ENCODE results near the gene ATF5.

ATF5 gene

DNA sequence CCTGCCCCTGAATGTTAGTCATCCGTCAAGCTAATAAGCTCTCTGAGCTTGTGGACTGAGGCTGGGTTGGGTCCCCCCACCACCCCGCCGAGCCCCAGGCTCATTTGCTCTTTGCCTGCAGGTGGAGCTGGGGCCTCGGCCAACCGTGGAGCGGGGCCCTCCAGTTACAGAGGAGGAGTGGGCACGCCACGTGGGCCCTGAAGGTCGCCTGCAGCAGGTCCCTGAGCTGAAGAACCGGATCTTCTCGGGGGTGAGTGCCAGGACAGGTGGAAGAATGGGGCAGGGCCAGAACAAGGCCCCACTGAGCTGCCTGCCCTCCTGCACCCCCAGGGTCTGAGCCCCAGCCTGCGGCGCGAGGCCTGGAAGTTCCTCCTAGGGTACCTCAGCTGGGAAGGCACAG, 46.4 kb upstream of the ATF5 start:
- TF ChIP-seq, protein P1, sequence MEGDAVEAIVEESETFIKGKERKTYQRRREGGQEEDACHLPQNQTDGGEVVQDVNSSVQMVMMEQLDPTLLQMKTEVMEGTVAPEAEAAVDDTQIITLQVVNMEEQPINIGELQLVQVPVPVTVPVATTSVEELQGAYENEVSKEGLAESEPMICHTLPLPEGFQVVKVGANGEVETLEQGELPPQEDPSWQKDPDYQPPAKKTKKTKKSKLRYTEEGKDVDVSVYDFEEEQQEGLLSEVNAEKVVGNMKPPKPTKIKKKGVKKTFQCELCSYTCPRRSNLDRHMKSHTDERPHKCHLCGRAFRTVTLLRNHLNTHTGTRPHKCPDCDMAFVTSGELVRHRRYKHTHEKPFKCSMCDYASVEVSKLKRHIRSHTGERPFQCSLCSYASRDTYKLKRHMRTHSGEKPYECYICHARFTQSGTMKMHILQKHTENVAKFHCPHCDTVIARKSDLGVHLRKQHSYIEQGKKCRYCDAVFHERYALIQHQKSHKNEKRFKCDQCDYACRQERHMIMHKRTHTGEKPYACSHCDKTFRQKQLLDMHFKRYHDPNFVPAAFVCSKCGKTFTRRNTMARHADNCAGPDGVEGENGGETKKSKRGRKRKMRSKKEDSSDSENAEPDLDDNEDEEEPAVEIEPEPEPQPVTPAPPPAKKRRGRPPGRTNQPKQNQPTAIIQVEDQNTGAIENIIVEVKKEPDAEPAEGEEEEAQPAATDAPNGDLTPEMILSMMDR (IDR thresholded peaks at IDR 0.05; ENCODE audit: insufficient read depth, low read length, missing control alignments) = no peak
- no peak for DNase-seq (ENCODE audit: low read depth, low spot score)
- no peak overlapping the region for H3K4me3 ChIP-seq (ENCODE audit: low read depth, low read length)
- POLR2A ChIA-PET = no interaction called here
- CTCF ChIA-PET = interaction anchor here (1.3 to 1.9 kb wide), 2 partner anchors 8 to 10 kb away, joined by 4 to 6 read pairs; no protein-coding TSS in a partner anchor

GRCh38 chr19:49883094-49883493, 45.9 kb upstream of the ATF5 start:
- TF ChIP-seq, protein P1 (IDR thresholded peaks at IDR 0.05; ENCODE audit: insufficient read depth, low read length, missing control alignments) = no peak
- DNase-seq (ENCODE audit: low read depth, low spot score) = no peak
- ChIA-PET POLR2A (no interaction called here), CTCF (interaction anchor here (1.3 to 1.9 kb wide), 2 partner anchors 7 to 10 kb away, joined by 4 to 6 read pairs; no protein-coding TSS in a partner anchor)
- no peak overlapping the region for H3K4me3 ChIP-seq (ENCODE audit: low read depth, low read length)

DNA sequence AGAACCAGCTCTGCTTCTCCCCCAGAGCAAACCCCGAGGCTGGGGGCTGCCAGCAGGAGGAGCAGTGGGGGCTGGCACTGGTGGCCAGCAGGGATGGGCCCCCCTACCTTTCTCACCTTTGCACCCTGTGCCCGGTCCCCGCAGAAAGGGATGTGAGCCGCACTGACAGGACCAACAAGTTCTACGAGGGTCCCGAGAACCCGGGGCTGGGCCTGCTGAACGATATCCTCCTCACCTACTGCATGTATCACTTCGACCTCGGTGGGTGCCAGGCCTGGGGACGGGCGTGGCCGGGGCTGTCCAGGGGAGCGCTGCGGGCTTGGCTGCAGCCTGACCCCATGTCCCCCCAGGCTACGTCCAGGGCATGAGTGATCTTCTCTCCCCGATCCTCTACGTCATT, 44.9 kb upstream of the ATF5 start:
- no peak overlapping the region for H3K4me3 ChIP-seq (ENCODE audit: low read depth, low read length)
- POLR2A ChIA-PET = no interaction called here
- no peak for DNase-seq (ENCODE audit: low read depth, low spot score)
- TF ChIP-seq, protein P1 (IDR thresholded peaks at IDR 0.05; ENCODE audit: insufficient read depth, low read length, missing control alignments) = no peak
- CTCF ChIA-PET = interaction anchor here (0.8 kb wide), 1 partner anchor 11 kb away, joined by 3 read pairs; no protein-coding TSS in a partner anchor

DNA sequence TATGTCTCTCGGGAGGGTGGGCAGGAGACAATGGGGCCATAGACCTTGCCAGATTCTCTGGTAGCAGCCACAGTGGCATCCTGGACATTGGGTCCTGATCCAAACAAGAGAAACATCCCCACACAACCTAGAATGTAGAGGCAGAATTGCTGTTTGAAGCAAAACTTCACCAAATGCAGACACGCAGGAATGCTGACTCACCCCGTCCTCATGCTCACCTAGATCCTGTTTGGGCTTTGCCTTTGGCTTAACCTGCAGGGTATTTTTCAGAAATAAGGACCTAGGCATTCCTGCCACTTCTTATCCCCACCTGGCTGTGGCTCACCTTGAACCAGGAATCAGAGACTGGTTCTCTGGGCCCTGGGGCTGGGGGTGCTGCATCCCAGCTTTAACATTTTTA, 44.2 kb upstream of the ATF5 start:
- DNase-seq (ENCODE audit: low read depth, low spot score) = no peak
- TF ChIP-seq, protein P1 (IDR thresholded peaks at IDR 0.05; ENCODE audit: insufficient read depth, low read length, missing control alignments) = no peak
- H3K4me3 ChIP-seq (ENCODE audit: low read depth, low read length) = no peak overlapping the region
- ChIA-PET POLR2A (no interaction called here), CTCF (no interaction called here)

DNA sequence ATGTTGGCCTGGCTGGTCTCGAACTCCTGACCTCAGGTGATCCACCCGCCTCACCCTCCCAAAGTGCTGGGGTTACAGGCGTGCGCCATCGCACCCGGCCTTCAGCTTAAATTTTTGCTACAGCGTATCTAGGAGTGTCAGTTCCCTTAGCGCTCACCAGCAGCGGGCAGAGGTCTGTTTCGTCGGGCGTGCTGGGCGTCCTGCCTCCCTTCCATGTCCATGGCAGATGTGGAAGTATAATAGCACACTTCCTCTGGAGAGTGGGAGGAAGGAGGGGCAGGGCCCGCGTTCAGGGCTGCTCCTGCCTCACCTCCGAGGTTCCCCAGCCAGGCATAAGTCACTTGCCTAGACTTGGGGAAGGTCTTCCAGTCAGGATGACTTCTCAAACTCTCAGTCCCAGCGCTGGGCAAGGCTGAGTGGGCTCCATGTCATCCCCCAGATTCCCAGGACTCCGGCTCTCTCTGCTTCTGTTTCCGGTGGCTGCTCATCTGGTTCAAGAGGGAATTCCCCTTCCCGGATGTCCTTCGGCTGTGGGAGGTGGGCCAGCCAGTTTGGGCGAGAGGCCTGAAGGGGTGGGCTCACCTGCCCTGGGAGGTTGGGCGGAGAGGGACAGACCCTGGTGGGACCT, 41.9 kb upstream of the ATF5 start:
- no peak for DNase-seq (ENCODE audit: low read depth, low spot score)
- POLR2A ChIA-PET = no interaction called here
- CTCF ChIA-PET = no interaction called here
- no peak overlapping the region for H3K4me3 ChIP-seq (ENCODE audit: low read depth, low read length)
- TF ChIP-seq, protein P1 (IDR thresholded peaks at IDR 0.05; ENCODE audit: insufficient read depth, low read length, missing control alignments) = no peak

DNA sequence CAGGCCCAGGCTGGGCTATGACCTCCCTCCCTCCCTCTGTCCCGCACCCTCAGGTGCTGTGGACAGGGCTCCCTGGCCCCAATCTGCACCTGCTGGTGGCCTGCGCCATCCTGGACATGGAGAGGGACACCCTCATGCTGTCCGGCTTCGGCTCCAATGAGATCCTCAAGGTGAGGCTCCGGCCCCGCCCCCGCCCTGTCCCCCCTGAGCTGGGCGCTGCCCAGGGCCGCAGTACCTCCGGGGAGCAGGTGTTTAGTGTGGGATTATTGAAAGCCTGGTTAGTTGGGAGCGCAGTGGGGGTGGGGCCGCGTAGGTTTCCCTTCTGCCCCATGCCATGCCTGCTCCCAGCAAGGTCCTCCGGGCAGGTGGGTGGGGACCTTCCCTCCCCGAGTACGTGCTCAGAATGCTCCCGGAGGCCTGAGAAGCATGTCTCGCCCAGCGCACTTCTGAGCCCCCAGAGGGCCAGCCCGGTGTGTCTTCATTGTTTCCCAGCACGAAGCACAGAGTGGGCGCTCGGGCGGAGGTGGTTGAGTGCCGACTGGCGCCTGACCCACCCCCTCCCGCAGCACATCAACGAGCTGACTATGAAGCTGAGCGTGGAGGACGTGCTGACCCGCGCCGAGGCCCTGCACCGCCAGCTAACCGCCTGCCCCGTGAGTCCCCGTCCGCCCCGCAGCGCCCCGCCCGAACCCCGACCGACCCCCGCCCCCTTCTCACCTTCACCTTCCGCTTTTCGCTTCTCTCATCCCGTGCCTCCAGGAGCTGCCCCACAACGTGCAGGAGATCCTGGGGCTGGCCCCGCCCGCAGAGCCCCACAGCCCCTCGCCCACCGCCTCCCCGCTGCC, 41.1 kb upstream of the ATF5 start:
- no peak overlapping the region for H3K4me3 ChIP-seq (ENCODE audit: low read depth, low read length)
- CTCF ChIA-PET = no interaction called here
- POLR2A ChIA-PET = interaction anchor here (1.0 kb wide), 1 partner anchor 11 kb away, joined by 3 read pairs; the partner anchor contains the start of gene AKT1S1
- TF ChIP-seq, protein P1 (IDR thresholded peaks at IDR 0.05; ENCODE audit: insufficient read depth, low read length, missing control alignments) = no peak
- no peak for DNase-seq (ENCODE audit: low read depth, low spot score)

Data from AG04449 (cell line).